Type B pancreatic cell (in vitro differentiated cells): ENCODE results near the gene ZNF614. TPM values are rescaled to one million over a fixed set of nuclear protein-coding genes. Genes with fewer than 3 reads are reported as not detected.
"Not testable (repeated sequence)": the region's sequence is repeated elsewhere in the genome, so short reads cannot be mapped to it uniquely, and the experiment has no call there.

Experiments
- DNase-seq: peaks from one replicate; pipeline ENCODE4 v3.0.0; 2021; ENCODE audit warnings: mixed read lengths; ENCODE audit not compliant: unreplicated experiment; ENCODE audit errors: extremely low spot score
- H3K27ac Mint-ChIP-seq: 2 replicates; pipeline ENCODE4 v1.8.0; 2021; ENCODE audit warnings: mild to moderate bottlenecking, mixed read lengths
- H3K27me3 Mint-ChIP-seq: 2 replicates; pipeline ENCODE4 v1.8.0; 2021; ENCODE audit warnings: mixed read lengths
- H3K36me3 Mint-ChIP-seq: 2 replicates; pipeline ENCODE4 v1.8.0; 2021; ENCODE audit warnings: mixed read lengths
- H3K4me1 Mint-ChIP-seq: one replicate; pipeline ENCODE4 v1.8.0; 2021; ENCODE audit warnings: mixed read lengths; ENCODE audit not compliant: unreplicated experiment
- H3K4me3 Mint-ChIP-seq: 2 replicates; pipeline ENCODE4 v1.8.0; 2021; ENCODE audit warnings: mild to moderate bottlenecking, mixed read lengths
- H3K9me3 Mint-ChIP-seq: 2 replicates; pipeline ENCODE4 v1.8.0; 2021; ENCODE audit warnings: mixed read lengths
- CTCF ChIP-seq: fragments of 200-600 bp; sonication (generic); conservative IDR thresholded peaks from 2 replicates; pipeline ENCODE4 v1.5.0; 2021; ENCODE audit warnings: antibody characterized with exemption, mild to moderate bottlenecking
- total RNA-seq: library from RNA; stranded (reverse); gene quantifications from 2 replicates; pipeline ENCODE4 v1.2.1, GENCODE V29; 2021; ENCODE audit warnings: low replicate concordance

ZNF614 gene
- total RNA-seq, 1 donor from 2014 or later: 14.0 TPM

GRCh38 chr19:52048555-52049501 lies 20.6 kb upstream of the ZNF614 start, which contains the start of gene ZNF432:
Gene ZNF432, minus strand, starts transcription at chr19:52048838. Its CDS starts 1,970 bp downstream, at chr19:52046868.
- H3K4me1 Mint-ChIP-seq: peaks cover 3% of the 10 kb centered on the region
- peak within 1 kb of the TSS; percentile 99 for H3K27ac Mint-ChIP-seq
- H3K4me3 Mint-ChIP-seq: peak within 1 kb of the TSS; percentile 97
- H3K9me3 Mint-ChIP-seq: peaks cover 15% of the 10 kb centered on the region
- H3K27me3 Mint-ChIP-seq: no peaks in the 10 kb centered on the region
- TF ChIP-seq CTCF: no peak
- H3K36me3 Mint-ChIP-seq: peaks cover 46% of the 10 kb centered on the region
- peak; percentile 94 for DNase-seq

- TF ChIP-seq CTCF: no peak
- Mint-ChIP-seq H3K36me3 (peaks cover 85% of the 10 kb centered on the region), H3K9me3 (peaks cover 36% of the 10 kb centered on the region), H3K4me3 (no peak overlapping the region), H3K27ac (no peak overlapping the region), H3K4me1 (no peaks in the 10 kb centered on the region), H3K27me3 (no peaks in the 10 kb centered on the region)
- no peak for DNase-seq
Measured at GRCh38 chr19:52039169-52039568, 11.0 kb upstream of the ZNF614 start.

DNA sequence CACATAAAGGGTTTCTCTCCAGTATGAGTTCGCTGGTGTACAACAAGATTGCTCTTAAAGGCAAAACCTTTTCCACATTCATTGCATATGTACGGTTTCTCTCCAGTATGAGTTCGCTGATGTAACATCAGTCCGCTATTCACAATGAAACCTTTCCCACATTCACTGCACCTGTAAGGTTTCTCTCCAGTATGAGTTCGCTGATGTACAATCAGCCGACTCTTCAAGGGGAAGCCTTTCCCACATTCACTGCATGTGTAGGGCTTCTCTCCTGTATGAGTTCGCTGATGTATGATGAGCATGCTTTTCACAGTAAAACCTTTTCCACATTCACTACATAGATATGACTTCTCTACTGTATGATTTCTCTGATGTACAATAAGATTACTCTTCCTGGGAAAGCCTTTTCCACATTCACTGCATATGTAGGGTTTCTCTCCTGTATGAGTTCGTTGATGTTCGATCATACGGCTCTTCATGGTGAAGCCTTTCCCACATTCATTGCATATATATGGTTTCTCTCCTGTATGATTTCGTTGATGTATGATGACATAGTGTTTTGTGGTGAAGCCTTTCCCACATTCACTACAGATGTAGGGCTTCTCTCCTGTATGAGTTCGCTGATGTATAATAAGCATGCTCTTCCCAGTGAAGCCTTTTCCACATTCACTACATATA lies 6.0 kb upstream of the ZNF614 start:
- H3K27me3 Mint-ChIP-seq: no peaks in the 10 kb centered on the region
- H3K27ac Mint-ChIP-seq: peak overlapping the region; percentile 23
- no peak overlapping the region for H3K4me3 Mint-ChIP-seq
- no peaks in the 10 kb centered on the region for H3K4me1 Mint-ChIP-seq
- peaks cover 34% of the 10 kb centered on the region for H3K9me3 Mint-ChIP-seq
- DNase-seq: no peak
- TF ChIP-seq CTCF: no peak
- H3K36me3 Mint-ChIP-seq: peaks cover 76% of the 10 kb centered on the region

GRCh38 chr19:52028780-52029123 lies 573 bp upstream of the ZNF614 start:
- Mint-ChIP-seq H3K4me1 (peaks cover 19% of the 10 kb centered on the region), H3K36me3 (peaks cover 65% of the 10 kb centered on the region), H3K27ac (peak overlapping the region; percentile 98), H3K4me3 (peak overlapping the region; percentile 96), H3K9me3 (peaks cover 12% of the 10 kb centered on the region), H3K27me3 (no peaks in the 10 kb centered on the region)
- no peak for TF ChIP-seq CTCF
- DNase-seq: no peak

DNA sequence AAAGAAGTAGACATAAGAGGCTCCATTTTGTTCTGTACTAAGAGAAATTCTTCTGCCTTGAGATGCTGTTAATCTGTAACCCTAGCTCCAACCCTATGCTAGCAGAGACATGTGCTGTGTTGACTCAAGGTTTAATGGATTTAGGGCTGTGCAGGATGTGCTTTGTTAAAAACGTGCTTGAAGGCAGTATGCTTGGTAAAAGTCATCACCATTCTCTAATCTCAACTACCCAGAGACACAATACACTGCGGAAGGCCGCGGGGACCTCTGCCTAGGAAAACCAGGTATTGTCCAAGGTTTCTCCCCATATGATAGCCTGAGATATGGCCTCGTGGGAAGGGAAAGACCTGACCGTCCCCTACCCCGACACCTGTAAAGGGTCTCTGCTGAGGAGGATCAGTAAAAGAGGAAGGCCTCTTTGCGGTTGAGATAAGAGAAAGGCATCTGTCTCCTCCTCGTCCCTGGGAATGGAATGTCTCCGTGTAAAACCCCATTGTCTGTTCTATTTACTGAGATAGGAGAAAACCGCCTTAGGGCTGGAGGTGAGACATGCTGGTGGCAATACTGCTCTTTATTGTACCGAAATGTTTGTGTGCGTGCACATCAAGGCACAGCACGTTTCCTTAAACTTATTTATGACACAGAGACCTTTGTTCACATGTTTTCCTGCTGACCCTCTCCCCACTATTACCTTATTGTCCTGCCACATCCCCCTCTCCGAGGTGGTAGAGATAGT lies 1.8 kb downstream of the ZNF614 start:
- not testable (repeated sequence) for H3K9me3 Mint-ChIP-seq, H3K27me3 Mint-ChIP-seq, H3K27ac Mint-ChIP-seq, DNase-seq
- peak overlapping the region; percentile 96 for H3K4me3 Mint-ChIP-seq
- peaks cover 19% of the 10 kb centered on the region for H3K4me1 Mint-ChIP-seq
- peaks cover 69% of the 10 kb centered on the region for H3K36me3 Mint-ChIP-seq

GRCh38 chr19:52024478-52024877 lies 3.7 kb downstream of the ZNF614 start:
- H3K9me3 Mint-ChIP-seq: peaks cover 11% of the 10 kb centered on the region

More at GRCh38 chr19:52024478-52024877, 3.7 kb downstream of the ZNF614 start:
- Mint-ChIP-seq H3K36me3 (peaks cover 78% of the 10 kb centered on the region), H3K4me1 (peaks cover 19% of the 10 kb centered on the region)
- not testable (repeated sequence) for H3K4me3 Mint-ChIP-seq, H3K27ac Mint-ChIP-seq, H3K27me3 Mint-ChIP-seq, DNase-seq
